Heart left ventricle (tissue), 16 donors: ENCODE measurements around the gene RHBDD2. TPM values are rescaled to one million over a fixed set of nuclear protein-coding genes. Genes with fewer than 3 reads are reported as not detected.
A peak's percentile ranks its signal among the peaks of the same experiment; 100 is the strongest.

ENCODE experiments used
- ATAC-seq, 4 donors: fragments of 200-7000 bp; cut with Tn5 transposase; one replicate each; pipeline ENCODE4 v1.9.1; 2020 to 2022; ENCODE audit warnings: moderate library complexity in 4 of 4, mild to moderate bottlenecking in 3 of 4, moderate number of reproducible peaks in 1 of 4
- DNase-seq, 5 donors: peaks; one replicate each; pipeline ENCODE4 v3.0.0-alpha.2; 2020
- H3K27ac ChIP-seq, 12 donors: fragments of 200-600 bp; sonication (generic) in 4 of 12; one replicate each; pipeline versions ENCODE4 v1.5.0 to v1.8.0; 2016 to 2022; ENCODE audit warnings: mild to moderate bottlenecking in 2 of 12
- H3K27me3 ChIP-seq, 9 donors: fragments of 200-600 bp; sonication (generic) in 2 of 9; one replicate each; pipeline versions ENCODE4 v1.5.1 to v1.8.0; 2016 to 2022; ENCODE audit warnings: mild to moderate bottlenecking in 3 of 9
- H3K36me3 ChIP-seq, 9 donors: fragments of 200-600 bp; sonication (generic) in 2 of 9; one replicate each; pipeline versions ENCODE4 v1.5.0 to v1.8.0; 2018 to 2022; ENCODE audit warnings: mild to moderate bottlenecking in 2 of 9
- H3K4me1 ChIP-seq, 12 donors: fragments of 200-600 bp; sonication (generic) in 4 of 12; one replicate each; pipeline versions ENCODE4 v1.5.0 to v1.8.0; 2016 to 2022; ENCODE audit warnings: mild to moderate bottlenecking in 3 of 12
- H3K4me3 ChIP-seq, 12 donors: fragments of 200-600 bp; sonication (generic) in 4 of 12; one replicate each; pipeline versions ENCODE4 v1.5.0 to v1.8.0; 2017 to 2022; ENCODE audit warnings: mild to moderate bottlenecking in 9 of 12, moderate library complexity in 4 of 12
- H3K9me3 ChIP-seq, 12 donors: fragments of 200-600 bp; sonication (generic) in 4 of 12; one replicate each; pipeline versions ENCODE4 v1.5.0 to v1.8.0; 2016 to 2022; ENCODE audit warnings: mild to moderate bottlenecking in 1 of 12
- POLR2A ChIP-seq, 2 donors: fragments of 450-650 bp; IDR thresholded peaks; one replicate each; pipeline ENCODE4 v1.6.1; 2017; ENCODE audit warnings: antibody characterized with exemption in 2 of 2, mild to moderate bottlenecking in 2 of 2, moderate library complexity in 2 of 2
- WGBS, 4 donors: extraction: QIAGEN DNeasy Blood & Tissue Kit in 2 of 4; methylation state at CpG; one replicate each; pipeline versions ENCODE4 v1.1.5 to v1.1.7; 2013 to 2018; 5-methylcytosine and 5-hydroxymethylcytosine counted together
- intact Hi-C, 10 donors: fragments of 100-400 bp; cut with DNase I; formaldehyde crosslinking; loops; one replicate each; pipeline versions ENCODE4 v1.11.1 to v1.14.2; 2022
- polyA plus RNA-seq, 2 donors: library from polyadenylated mRNA; stranded (reverse); fragments of 200-250 nt; gene quantifications; one replicate each; pipeline ENCODE4 v1.2.3, GENCODE V29; 2013
- total RNA-seq, 9 donors: library from RNA; depleted of rRNA in 2 of 9; stranded (reverse); fragments of >200 nt in 2 of 9; fragmentation: NEBNext Ultra II Directional in 3 of 9; extraction: Animal tissue kit (Norgen Biotek cat#: 25700) in 3 of 9; gene quantifications; one replicate each; pipeline versions ENCODE4 v1.1.0 to v1.2.4, GENCODE V29; 2016 to 2023
- TF ChIP-seq, protein P1 (sequence below), 12 donors: fragments of 200-600 bp; sonication (generic) in 4 of 12; IDR thresholded peaks; one replicate each; pipeline versions ENCODE4 v1.5.0 to v1.8.0; 2018 to 2022; ENCODE audit warnings: antibody characterized with exemption in 12 of 12, mild to moderate bottlenecking in 5 of 12
- donor health status: ischemic (EF 13 %, LVEDD 7.1; RV severe dilation, severe dysfunction).
- donor health status: healthy with polysubstance abuse.
- donor health status: DM: no; HTN: yes; CAD: no.
- donor health status: DM: no; HTN: no; CAD: no.
- donor health status: ischemic (EF 25% LVEDD 6.9; RV normal size, moderate dysfunction).
- donor health status: ischemic (EF 25% LVEDD 5.7; RV mildly dilated, moderate dysfunction).
- donor health status: healthy.
- donor health status: DM: yes; HTN: yes; CAD: no.
- donor health status: ischemic (EF 35%, LVEDD 5.7; RV mildly dilated, moderate dysfunction).
- donor health status: nonischemic (EF 11% LVEDD 7.7; RV severe dilation, severe dysfunction).
- donor health status: DM: yes; HTN: yes; CAD: no.
- donor health status: PGD.
- donor health status: ischemic (EF 29% LVEDD 5.4; RV normal size, mild dysfunction).
- donor health status: nonischemic (EF 23%, LVEDD 6.1; RV moderate dilation, normal function).

The RHBDD2 gene
- total and polyA plus RNA-seq, 11 donors = 23.6 to 44.1 (median 32.5) TPM

DNA sequence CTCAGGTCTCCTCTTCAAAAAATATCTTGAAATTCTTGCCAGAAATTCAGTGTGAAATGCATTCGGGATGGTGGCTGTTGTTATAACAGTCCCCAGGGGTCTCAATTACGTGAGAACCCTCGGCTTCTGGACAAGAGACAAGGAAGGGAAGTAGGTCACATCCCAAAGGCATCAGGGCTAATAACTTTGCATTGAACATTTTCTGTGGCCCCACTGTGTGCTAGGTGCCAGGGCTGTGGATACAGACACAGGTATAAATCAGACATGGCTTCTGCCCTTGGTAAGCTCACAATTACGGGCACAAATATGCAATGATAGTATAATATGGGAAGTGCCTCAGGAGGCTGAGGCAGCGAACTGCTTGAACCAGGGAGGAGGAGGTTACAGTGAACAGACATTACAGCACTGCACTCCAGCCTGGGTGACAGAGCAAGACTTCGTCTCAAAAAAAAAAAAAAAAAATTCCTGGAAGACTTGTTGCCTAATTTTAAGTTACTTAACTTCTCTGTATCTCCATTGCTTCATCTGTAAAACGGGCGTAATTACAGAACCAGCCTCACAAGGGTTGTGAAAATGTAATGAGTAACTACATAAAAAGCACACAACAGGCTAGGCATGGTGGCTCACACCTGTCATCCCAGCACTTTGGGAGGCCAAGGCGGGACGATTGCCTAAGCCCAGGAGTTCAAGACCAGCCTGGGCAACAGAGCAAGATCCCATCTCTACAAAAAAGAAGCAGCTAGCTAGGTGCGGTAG lies 2.5 kb upstream of the RHBDD2 start:
- peaks cover 0 to 9% (median 6%) of the 10 kb centered on the region in 9 donors for H3K36me3 ChIP-seq
- WGBS, 4 donors = 71 to 74% (median 73%) methylated on average over 11 of the region's 11 CpGs
- H3K27ac ChIP-seq = peak overlapping the region in 1 of 12 donors; percentile 70
- no peak for DNase-seq
- H3K4me3 ChIP-seq = no peak overlapping the region
- H3K4me1 ChIP-seq = peaks cover 0 to 62% (median 26%) of the 10 kb centered on the region in 12 donors
- TF ChIP-seq, protein P1, sequence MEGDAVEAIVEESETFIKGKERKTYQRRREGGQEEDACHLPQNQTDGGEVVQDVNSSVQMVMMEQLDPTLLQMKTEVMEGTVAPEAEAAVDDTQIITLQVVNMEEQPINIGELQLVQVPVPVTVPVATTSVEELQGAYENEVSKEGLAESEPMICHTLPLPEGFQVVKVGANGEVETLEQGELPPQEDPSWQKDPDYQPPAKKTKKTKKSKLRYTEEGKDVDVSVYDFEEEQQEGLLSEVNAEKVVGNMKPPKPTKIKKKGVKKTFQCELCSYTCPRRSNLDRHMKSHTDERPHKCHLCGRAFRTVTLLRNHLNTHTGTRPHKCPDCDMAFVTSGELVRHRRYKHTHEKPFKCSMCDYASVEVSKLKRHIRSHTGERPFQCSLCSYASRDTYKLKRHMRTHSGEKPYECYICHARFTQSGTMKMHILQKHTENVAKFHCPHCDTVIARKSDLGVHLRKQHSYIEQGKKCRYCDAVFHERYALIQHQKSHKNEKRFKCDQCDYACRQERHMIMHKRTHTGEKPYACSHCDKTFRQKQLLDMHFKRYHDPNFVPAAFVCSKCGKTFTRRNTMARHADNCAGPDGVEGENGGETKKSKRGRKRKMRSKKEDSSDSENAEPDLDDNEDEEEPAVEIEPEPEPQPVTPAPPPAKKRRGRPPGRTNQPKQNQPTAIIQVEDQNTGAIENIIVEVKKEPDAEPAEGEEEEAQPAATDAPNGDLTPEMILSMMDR (IDR thresholded peaks at IDR 0.05) = no peak
- no peak for TF ChIP-seq POLR2A (IDR thresholded peaks at IDR 0.05)
- no peaks in the 10 kb centered on the region for H3K9me3 ChIP-seq
- ATAC-seq = no peak
- intact Hi-C loops = loop anchor here in 5 of 10 donors (5.0 to 10.0 kb wide), 5 partner anchors 36 to 118 kb away; partner anchors contain the start of genes POR (in 2 of the 5) and TMEM120A (in 2 of the 5)
- no peaks in the 10 kb centered on the region for H3K27me3 ChIP-seq

DNA sequence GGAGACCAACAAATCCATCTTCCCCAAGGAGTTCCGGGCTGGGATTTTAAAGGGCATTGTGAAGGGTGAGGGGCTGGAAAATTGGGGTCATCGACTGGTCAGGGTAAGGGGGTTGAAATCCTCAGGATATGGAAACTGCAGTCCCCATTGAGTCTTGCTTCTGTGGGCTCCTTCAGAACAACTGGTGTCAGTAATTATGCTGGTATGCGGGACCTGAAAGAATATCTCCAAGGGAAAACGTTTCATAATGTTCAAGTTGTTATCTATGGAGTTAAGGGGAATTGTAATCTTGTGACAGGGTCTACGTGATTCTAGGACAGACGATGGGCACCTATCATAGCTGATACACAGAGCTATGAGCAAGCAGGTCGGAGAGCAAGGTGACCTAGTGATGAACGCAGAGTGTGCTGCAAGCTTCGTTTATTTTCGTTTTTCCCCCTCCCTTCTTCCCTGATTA lies 494 bp upstream of the RHBDD2 start:
- Histone ChIP-seq H3K4me3 (peak overlapping the region; percentile 1 to 98 (median 84)), H3K27me3 (no peaks in the 10 kb centered on the region), H3K4me1 (peaks cover 0 to 43% (median 15%) of the 10 kb centered on the region in 12 donors), H3K9me3 (no peaks in the 10 kb centered on the region), H3K36me3 (peaks cover 0 to 29% (median 22%) of the 10 kb centered on the region in 9 donors), H3K27ac (peak overlapping the region in 11 of 12 donors; percentile 13 to 89 (median 85))
- intact Hi-C loops = loop anchor here in 6 of 10 donors (2.0 to 10.0 kb wide), 7 partner anchors 34 to 116 kb away; partner anchors contain the start of genes POR (in 3 of the 6) and TMEM120A (in 2 of the 6)
- WGBS, 4 donors = 15 to 21% (median 15%) methylated on average over 10 of the region's 10 CpGs
- TF ChIP-seq, protein P1 (IDR thresholded peaks at IDR 0.05) = no peak
- no peak for TF ChIP-seq POLR2A (IDR thresholded peaks at IDR 0.05)
- DNase-seq (no peak), ATAC-seq (no peak)

DNA sequence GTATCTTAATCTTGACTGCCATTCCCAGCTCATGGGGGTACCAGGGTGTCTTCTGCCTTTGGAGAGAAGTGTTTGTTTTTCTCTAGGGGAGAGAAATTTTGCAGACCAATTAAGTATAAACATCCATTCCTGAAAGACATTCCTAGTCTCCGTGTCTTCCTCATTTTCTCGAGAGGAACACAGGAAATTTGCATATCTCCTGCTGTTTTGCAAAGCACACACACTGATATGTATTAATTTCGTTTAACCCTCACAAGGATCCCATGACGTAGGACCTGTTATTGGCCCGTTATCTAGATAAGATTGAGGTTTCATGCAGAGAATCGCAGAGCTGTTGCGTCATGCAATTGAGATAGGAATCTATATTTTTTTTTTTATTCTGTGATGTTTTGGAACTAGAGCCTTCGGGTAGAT lies 944 bp downstream of the RHBDD2 start:
- Histone ChIP-seq H3K4me3 (peak overlapping the region; percentile 45 to 98 (median 88)), H3K9me3 (no peaks in the 10 kb centered on the region), H3K4me1 (peaks cover 0 to 43% (median 15%) of the 10 kb centered on the region in 12 donors), H3K27ac (peak overlapping the region in 8 of 12 donors; percentile 13 to 88 (median 85)), H3K36me3 (peaks cover 2 to 44% (median 37%) of the 10 kb centered on the region in 9 donors), H3K27me3 (no peaks in the 10 kb centered on the region)
- WGBS, 4 donors = 18 to 23% (median 20%) methylated on average over 8 of the region's 8 CpGs
- DNase-seq (no peak), ATAC-seq (no peak)
- no peak for TF ChIP-seq POLR2A (IDR thresholded peaks at IDR 0.05)
- TF ChIP-seq, protein P1 (IDR thresholded peaks at IDR 0.05) = no peak
- intact Hi-C loops = loop anchor here in 6 of 10 donors (2.0 to 10.0 kb wide), 7 partner anchors 33 to 115 kb away; partner anchors contain the start of genes POR (in 3 of the 6) and TMEM120A (in 2 of the 6)

DNA sequence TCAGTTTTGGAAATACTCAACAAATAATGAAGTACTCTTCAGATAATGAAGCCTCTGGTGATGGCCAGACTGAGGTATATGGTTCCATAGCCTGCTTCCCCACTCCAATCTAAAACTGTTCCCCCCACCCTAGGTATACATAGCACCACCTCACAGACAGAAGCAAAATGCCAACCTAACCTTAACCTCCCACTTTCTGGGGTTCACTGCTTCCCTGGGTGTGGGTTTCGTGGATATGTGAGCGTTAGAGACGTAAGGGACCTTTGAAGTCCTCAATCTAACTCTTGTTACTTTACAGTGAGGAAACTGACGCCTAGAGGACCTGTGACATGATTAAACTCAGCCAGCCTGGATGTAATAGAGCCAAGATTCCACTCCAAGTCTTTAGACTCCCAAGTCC lies 1.4 kb downstream of the RHBDD2 start:
- H3K4me3 ChIP-seq = peak overlapping the region in 7 of 12 donors; percentile 79 to 98 (median 89)
- H3K27me3 ChIP-seq = no peaks in the 10 kb centered on the region
- TF ChIP-seq, protein P1 (IDR thresholded peaks at IDR 0.05) = no peak
- TF ChIP-seq POLR2A (IDR thresholded peaks at IDR 0.05) = no peak
- peaks cover 0 to 43% (median 15%) of the 10 kb centered on the region in 12 donors for H3K4me1 ChIP-seq
- H3K9me3 ChIP-seq = no peaks in the 10 kb centered on the region
- H3K27ac ChIP-seq = no peak overlapping the region
- ATAC-seq = no peak
- DNase-seq = no peak
- 80 to 87% (median 83%) methylated on average over 4 of the region's 4 CpGs for WGBS, 4 donors
- intact Hi-C loops = no loop called here
- H3K36me3 ChIP-seq = peaks cover 2 to 48% (median 41%) of the 10 kb centered on the region in 9 donors
